GM06990 (cell line): Measurements from ENCODE around the gene PPP1R11.
"Not testable (repeated sequence)": the region's sequence is repeated elsewhere in the genome, so short reads cannot be mapped to it uniquely, and the experiment has no call there.

ENCODE experiments used
- DNase-seq: peaks from one replicate; pipeline ENCODE4 v3.0.0-alpha.2; 2011; ENCODE audit not compliant: insufficient read length; ENCODE audit errors: extremely low read depth
- H3K27me3 ChIP-seq: replicated peaks from 2 replicates; pipeline ENCODE4 v1.6.0; 2011; ENCODE audit warnings: low read length; ENCODE audit not compliant: control insufficient read depth, insufficient read depth
- H3K36me3 ChIP-seq: 2 replicates; pipeline ENCODE4 v1.5.1; 2011; ENCODE audit warnings: low read length; ENCODE audit not compliant: control insufficient read depth, insufficient read depth
- H3K4me3 ChIP-seq: replicated peaks from 2 replicates; pipeline ENCODE4 v1.5.1; 2011; ENCODE audit warnings: low read depth, mild to moderate bottlenecking, control low read depth, low read length
- TF ChIP-seq, protein P1 (sequence below): IDR thresholded peaks from 2 replicates; pipeline ENCODE4 v1.5.1; 2011; ENCODE audit warnings: low read length, control low read depth, mild to moderate bottlenecking, inconsistent platforms; ENCODE audit not compliant: insufficient read depth, poor library complexity, severe bottlenecking

Gene PPP1R11

GRCh38 chr6:30066577-30067459, at the start of gene PPP1R11:
TSS of gene PPP1R11 (plus strand) at chr6:30067198. CDS start at chr6:30067411, 213 bp downstream.
- TF ChIP-seq, protein P1, sequence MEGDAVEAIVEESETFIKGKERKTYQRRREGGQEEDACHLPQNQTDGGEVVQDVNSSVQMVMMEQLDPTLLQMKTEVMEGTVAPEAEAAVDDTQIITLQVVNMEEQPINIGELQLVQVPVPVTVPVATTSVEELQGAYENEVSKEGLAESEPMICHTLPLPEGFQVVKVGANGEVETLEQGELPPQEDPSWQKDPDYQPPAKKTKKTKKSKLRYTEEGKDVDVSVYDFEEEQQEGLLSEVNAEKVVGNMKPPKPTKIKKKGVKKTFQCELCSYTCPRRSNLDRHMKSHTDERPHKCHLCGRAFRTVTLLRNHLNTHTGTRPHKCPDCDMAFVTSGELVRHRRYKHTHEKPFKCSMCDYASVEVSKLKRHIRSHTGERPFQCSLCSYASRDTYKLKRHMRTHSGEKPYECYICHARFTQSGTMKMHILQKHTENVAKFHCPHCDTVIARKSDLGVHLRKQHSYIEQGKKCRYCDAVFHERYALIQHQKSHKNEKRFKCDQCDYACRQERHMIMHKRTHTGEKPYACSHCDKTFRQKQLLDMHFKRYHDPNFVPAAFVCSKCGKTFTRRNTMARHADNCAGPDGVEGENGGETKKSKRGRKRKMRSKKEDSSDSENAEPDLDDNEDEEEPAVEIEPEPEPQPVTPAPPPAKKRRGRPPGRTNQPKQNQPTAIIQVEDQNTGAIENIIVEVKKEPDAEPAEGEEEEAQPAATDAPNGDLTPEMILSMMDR = no peak
- Histone ChIP-seq H3K27me3 (no peaks in the 10 kb centered on the region), H3K36me3 (peaks cover 2% of the 10 kb centered on the region; the same call in 1 of the 2 replicates), H3K4me3 (peak within 1 kb of the TSS; percentile 87)
- peak; percentile 97 for DNase-seq

DNA sequence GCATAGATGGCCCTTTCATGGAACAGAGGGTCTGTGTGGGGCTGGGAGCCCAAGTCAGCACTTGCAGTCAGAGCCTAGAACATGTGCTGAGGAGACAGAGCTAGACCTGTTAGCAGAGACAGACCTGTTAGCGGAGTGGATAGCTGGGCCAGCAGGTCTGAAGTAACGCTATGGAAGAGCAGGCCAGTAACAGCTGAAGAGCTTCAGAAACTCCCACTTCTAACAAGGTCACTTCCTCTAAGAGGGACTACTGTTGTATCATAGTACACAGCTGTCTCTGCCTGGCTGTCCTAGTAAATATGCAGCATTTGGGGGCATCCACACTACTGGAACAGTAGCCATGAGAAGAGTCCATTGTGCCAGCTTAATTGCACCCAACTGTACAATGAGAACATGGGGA, 47.2 kb upstream of the PPP1R11 start:
- no peaks in the 10 kb centered on the region for H3K27me3 ChIP-seq
- TF ChIP-seq, protein P1 = no peak
- no peak overlapping the region for H3K4me3 ChIP-seq
- H3K36me3 ChIP-seq = no peaks in the 10 kb centered on the region; the same call in 1 of the 2 replicates
- DNase-seq = no peak

DNA sequence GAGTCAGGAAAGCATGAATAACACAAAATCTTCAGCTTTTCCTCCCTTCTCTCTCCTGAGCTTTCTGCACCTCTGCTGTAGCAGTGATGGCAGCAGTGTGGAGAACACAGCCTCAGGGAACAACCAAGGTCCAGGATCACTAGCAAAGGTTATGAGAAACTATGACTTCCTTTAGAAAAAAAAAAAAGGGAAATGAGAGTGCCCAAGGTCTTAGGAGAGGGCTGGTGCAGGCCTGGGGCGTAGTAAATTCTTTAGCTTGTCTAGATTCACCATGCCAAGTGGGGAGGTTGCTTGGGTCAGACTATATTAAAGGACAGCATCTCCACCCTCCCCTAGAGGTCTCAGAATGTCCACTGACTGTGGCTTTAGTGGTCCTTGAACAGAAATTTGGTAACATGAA, 46.4 kb upstream of the PPP1R11 start:
- no peaks in the 10 kb centered on the region for H3K27me3 ChIP-seq
- H3K4me3 ChIP-seq = no peak overlapping the region
- H3K36me3 ChIP-seq = no peaks in the 10 kb centered on the region; the same call in 1 of the 2 replicates
- no peak for DNase-seq
- TF ChIP-seq, protein P1 = no peak

GRCh38 chr6:30022189-30022588, 44.8 kb upstream of the PPP1R11 start:
- TF ChIP-seq, protein P1 = no peak
- no peak overlapping the region for H3K4me3 ChIP-seq
- no peaks in the 10 kb centered on the region; the same call in 1 of the 2 replicates for H3K36me3 ChIP-seq
- no peaks in the 10 kb centered on the region for H3K27me3 ChIP-seq
- no peak for DNase-seq

DNA sequence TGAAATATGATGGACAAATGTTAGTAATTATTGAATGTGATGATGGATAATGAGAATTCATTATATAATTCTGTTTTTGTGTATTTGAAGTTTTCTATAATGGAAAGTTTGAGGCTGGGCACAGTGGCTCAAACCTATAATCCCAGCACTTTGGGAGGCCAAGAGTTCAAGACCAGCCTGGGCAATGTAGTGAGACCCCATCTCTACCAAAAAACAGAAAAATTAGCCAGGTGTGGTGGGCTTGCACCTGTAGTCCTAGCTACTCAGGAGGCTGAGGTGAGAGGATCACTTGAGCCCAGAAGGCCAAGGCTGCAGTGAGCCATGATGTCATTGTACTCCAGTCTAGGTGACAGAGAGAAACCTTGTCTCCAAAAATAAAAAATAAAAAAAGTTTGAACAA, 44.3 kb upstream of the PPP1R11 start:
- not testable (repeated sequence) for H3K27me3 ChIP-seq, DNase-seq, H3K4me3 ChIP-seq, H3K36me3 ChIP-seq

DNA sequence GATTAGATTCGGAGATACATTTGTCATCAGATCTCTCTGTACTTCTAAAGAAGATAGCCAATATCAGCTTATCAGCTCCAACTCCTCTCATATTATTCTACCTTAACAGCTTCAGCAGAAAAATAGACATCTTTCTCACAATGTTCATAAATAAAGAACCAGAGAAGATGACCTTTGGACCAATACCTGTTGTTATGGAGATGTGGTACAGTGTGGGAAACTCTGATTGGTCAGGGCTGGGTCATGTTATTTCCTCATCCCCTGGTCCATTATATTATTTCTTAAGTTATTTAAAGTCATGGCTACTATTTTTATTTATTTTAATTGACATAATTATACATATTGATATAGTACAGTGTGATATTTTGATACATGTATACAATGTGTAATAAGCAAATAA, 41.8 kb upstream of the PPP1R11 start:
- H3K4me3 ChIP-seq = no peak overlapping the region
- no peak for DNase-seq
- no peaks in the 10 kb centered on the region for H3K36me3 ChIP-seq
- no peaks in the 10 kb centered on the region for H3K27me3 ChIP-seq
- TF ChIP-seq, protein P1 = no peak
